ENCODE data around the gene SHROOM3. TPM values are rescaled to one million over a fixed set of nuclear protein-coding genes. Genes with fewer than 3 reads are reported as not detected.
"Not testable (repeated sequence)": the region's sequence is repeated elsewhere in the genome, so short reads cannot be mapped to it uniquely, and the experiment has no call there.

Gene SHROOM3
- total and polyA plus RNA-seq, 8 donors = 6.1 to 212 (median 77.6) TPM

GRCh38 chr4:76726176-76726575 lies 291.1 kb downstream of the SHROOM3 start:
- Histone ChIP-seq H3K9me3 (no peaks in the 10 kb centered on the region), H3K27ac (no peak overlapping the region), H3K27me3 (no peaks in the 10 kb centered on the region), H3K36me3 (peaks cover 0 to 6% (median 0%) of the 10 kb centered on the region in 4 donors), H3K4me3 (no peak overlapping the region), H3K4me1 (peaks cover 0 to 48% (median 30%) of the 10 kb centered on the region in 4 donors)
- no peak for DNase-seq
- intact Hi-C loops (cut with DNase I; ENCODE audit: low total_unique reads) = no loop called here
- WGBS, 5 donors = 88 to 98% (median 96%) methylated on average over 1 of the region's 1 CpG
- TF ChIP-seq POLR2AphosphoS5 (IDR thresholded peaks at IDR 0.05) = no peak
- TF ChIP-seq EP300 (IDR thresholded peaks at IDR 0.05) = no peak
- TF ChIP-seq CTCF (IDR thresholded peaks at IDR 0.05) = no peak
- no peak for TF ChIP-seq POLR2A (IDR thresholded peaks at IDR 0.05)

- Histone ChIP-seq H3K4me3 (no peak overlapping the region), H3K27ac (no peak overlapping the region), H3K36me3 (peaks cover 0 to 6% (median 0%) of the 10 kb centered on the region in 4 donors), H3K27me3 (no peaks in the 10 kb centered on the region), H3K4me1 (peaks cover 0 to 52% (median 30%) of the 10 kb centered on the region in 4 donors), H3K9me3 (no peaks in the 10 kb centered on the region)
- TF ChIP-seq CTCF (IDR thresholded peaks at IDR 0.05) (no peak), POLR2AphosphoS5 (IDR thresholded peaks at IDR 0.05) (no peak), POLR2A (IDR thresholded peaks at IDR 0.05) (no peak), EP300 (IDR thresholded peaks at IDR 0.05) (no peak)
- no peak for DNase-seq
- intact Hi-C loops (cut with DNase I; ENCODE audit: low total_unique reads) = no loop called here
- 89 to 93% (median 90%) methylated on average over 5 of the region's 5 CpGs for whole genome bisulfite sequencing, 5 donors
Observed at GRCh38 chr4:76726631-76727030, 291.6 kb downstream of the SHROOM3 start.

GRCh38 chr4:76727934-76728333 lies 292.9 kb downstream of the SHROOM3 start:
- H3K4me1 ChIP-seq = peaks cover 0 to 61% (median 41%) of the 10 kb centered on the region in 4 donors
- intact Hi-C loops (cut with DNase I; ENCODE audit: low total_unique reads) = not testable (repeated sequence)
- 87 to 95% (median 90%) methylated on average over 5 of the region's 5 CpGs for WGBS, 5 donors

GRCh38 chr4:76729460-76729859 lies 294.4 kb downstream of the SHROOM3 start:
- peaks cover 0 to 54% (median 31%) of the 10 kb centered on the region in 4 donors for H3K4me1 ChIP-seq
- intact Hi-C loops (cut with DNase I; ENCODE audit: low total_unique reads) = no loop called here
- 46 to 64% (median 58%) methylated on average over 1 of the region's 1 CpG for WGBS, 5 donors

More at GRCh38 chr4:76727934-76728333, 292.9 kb downstream of the SHROOM3 start:
- peak overlapping the region in 1 of 5 donors; percentile 4 for H3K27ac ChIP-seq
- not testable (repeated sequence) for H3K9me3 ChIP-seq, H3K36me3 ChIP-seq, H3K4me3 ChIP-seq, DNase-seq, H3K27me3 ChIP-seq

More at GRCh38 chr4:76729460-76729859, 294.4 kb downstream of the SHROOM3 start:
- no peak for DNase-seq
- peak overlapping the region in 2 of 5 donors; percentile 8 to 64 for H3K27ac ChIP-seq
- H3K36me3 ChIP-seq = peaks cover 0 to 16% (median 6%) of the 10 kb centered on the region in 4 donors
- H3K9me3 ChIP-seq = no peaks in the 10 kb centered on the region
- H3K27me3 ChIP-seq = no peaks in the 10 kb centered on the region
- TF ChIP-seq EP300 (IDR thresholded peaks at IDR 0.05) (no peak), POLR2AphosphoS5 (IDR thresholded peaks at IDR 0.05) (no peak), POLR2A (IDR thresholded peaks at IDR 0.05) (no peak), CTCF (IDR thresholded peaks at IDR 0.05) (no peak)
- H3K4me3 ChIP-seq = no peak overlapping the region

All from stomach (tissue), 9 donors.